Testis (tissue), 2 donors: Measurements from ENCODE around the gene ZNF69.

Experiments
- POLR2A ChIP-seq: fragments of 450-650 bp; IDR thresholded peaks from one replicate; pipeline ENCODE4 v1.6.1; 2017; ENCODE audit warnings: antibody characterized with exemption, mild to moderate bottlenecking, moderate library complexity
- TF ChIP-seq, protein P1 (sequence below), 3 experiments: fragments of 450-650 bp in 2 of 3; fragments of 200-600 bp in 1 of 3; sonication (generic) in 1 of 3; IDR thresholded peaks; one replicate each; pipeline ENCODE4 v1.5.1; 2016 to 2019; ENCODE audit warnings: antibody characterized with exemption in 3 of 3, mild to moderate bottlenecking in 2 of 3, moderate library complexity in 1 of 3

DNA sequence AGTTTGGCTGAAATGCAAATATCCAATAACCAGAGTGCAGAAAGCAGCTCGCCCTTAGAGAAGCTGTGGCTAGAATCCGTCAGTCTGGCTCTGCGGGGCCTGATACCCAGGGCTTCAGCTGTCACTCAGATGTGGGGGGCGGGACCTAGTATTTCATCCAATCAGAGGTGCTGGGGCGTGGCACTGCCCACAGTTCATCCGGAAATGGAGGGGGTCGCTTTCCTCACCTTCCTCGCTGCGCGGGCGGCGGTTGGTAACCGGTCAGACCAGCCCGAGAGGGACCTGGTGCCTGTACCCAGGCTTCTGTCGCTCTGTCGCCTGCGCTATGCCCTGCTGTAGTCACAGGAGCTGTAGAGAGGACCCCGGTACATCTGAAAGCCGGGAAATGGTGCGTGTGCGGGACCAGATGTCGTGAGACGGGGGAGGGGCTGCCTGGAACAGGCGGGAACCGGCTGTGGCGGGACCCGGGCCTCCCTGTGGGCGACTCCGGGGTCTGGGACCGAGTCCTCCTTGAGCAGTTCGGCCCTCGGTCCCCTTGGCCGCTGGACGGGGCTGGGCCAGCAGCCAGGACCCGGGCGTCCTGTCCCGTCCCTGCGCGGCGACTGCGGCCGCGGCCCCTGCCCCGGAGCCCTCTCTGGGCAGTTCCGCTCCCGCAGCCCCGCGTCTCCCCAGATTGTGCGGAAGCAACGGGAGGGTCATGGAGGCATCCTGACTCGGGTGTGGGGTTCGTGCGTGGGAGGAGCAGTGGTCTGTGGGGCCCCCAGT is 37.5 kb downstream of the ZNF69 start, which contains the start of gene ZNF700:
- TF ChIP-seq POLR2A = peak; percentile 68
- TF ChIP-seq, protein P1, sequence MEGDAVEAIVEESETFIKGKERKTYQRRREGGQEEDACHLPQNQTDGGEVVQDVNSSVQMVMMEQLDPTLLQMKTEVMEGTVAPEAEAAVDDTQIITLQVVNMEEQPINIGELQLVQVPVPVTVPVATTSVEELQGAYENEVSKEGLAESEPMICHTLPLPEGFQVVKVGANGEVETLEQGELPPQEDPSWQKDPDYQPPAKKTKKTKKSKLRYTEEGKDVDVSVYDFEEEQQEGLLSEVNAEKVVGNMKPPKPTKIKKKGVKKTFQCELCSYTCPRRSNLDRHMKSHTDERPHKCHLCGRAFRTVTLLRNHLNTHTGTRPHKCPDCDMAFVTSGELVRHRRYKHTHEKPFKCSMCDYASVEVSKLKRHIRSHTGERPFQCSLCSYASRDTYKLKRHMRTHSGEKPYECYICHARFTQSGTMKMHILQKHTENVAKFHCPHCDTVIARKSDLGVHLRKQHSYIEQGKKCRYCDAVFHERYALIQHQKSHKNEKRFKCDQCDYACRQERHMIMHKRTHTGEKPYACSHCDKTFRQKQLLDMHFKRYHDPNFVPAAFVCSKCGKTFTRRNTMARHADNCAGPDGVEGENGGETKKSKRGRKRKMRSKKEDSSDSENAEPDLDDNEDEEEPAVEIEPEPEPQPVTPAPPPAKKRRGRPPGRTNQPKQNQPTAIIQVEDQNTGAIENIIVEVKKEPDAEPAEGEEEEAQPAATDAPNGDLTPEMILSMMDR (IDR thresholded peaks at IDR 0.05) = no peak
